Kidney (tissue), 14 donors: Measurements from ENCODE around the gene NES. TPM values are rescaled to one million over a fixed set of nuclear protein-coding genes. Genes with fewer than 3 reads are reported as not detected.

Experiments
- DNase-seq, 5 donors: peaks; one replicate each; pipeline ENCODE4 v3.0.0-alpha.2; 2013 to 2020
- FAIRE-seq: peaks from 2 replicates; lab custom pipeline; 2012; peaks lifted over from hg19 to GRCh38; lab: Jason Lieb, UNC
- H3K27ac ChIP-seq, 2 donors: one replicate each; pipeline ENCODE4 v1.7.0; 2013; ENCODE audit warnings: low read depth in 2 of 2, low read length in 2 of 2, inconsistent platforms in 1 of 2
- H3K27me3 ChIP-seq: one replicate; pipeline ENCODE4 v1.7.1; 2013; ENCODE audit warnings: low read length, inconsistent platforms; ENCODE audit not compliant: control insufficient read depth, insufficient read depth
- H3K36me3 ChIP-seq, 3 donors: one replicate each; pipeline versions ENCODE4 v1.7.0 to v1.7.1; 2013; ENCODE audit warnings: low read length in 3 of 3, control low read depth in 1 of 3, inconsistent platforms in 1 of 3; ENCODE audit not compliant: insufficient read depth in 3 of 3, control insufficient read depth in 2 of 3
- H3K4me1 ChIP-seq, 3 donors: one replicate each; pipeline versions ENCODE4 v1.7.0 to v1.7.1; 2013; ENCODE audit warnings: low read length in 3 of 3, inconsistent platforms in 1 of 3, low read depth in 1 of 3; ENCODE audit not compliant: control insufficient read depth in 2 of 3, insufficient read depth in 2 of 3
- H3K4me3 ChIP-seq, 3 donors: one replicate each; pipeline versions ENCODE4 v1.7.0 to v1.8.1; 2013; ENCODE audit warnings: low read length in 3 of 3, control low read depth in 1 of 3, inconsistent platforms in 1 of 3
- H3K9ac ChIP-seq, 3 donors: one replicate each; pipeline versions ENCODE4 v1.7.0 to v1.7.1; 2013; ENCODE audit warnings: low read length in 3 of 3, control low read depth in 1 of 3, inconsistent platforms in 1 of 3
- H3K9me3 ChIP-seq, 3 donors: one replicate each; pipeline versions ENCODE4 v1.7.0 to v1.7.1; 2013; ENCODE audit warnings: low read length in 3 of 3, control low read depth in 1 of 3, inconsistent platforms in 1 of 3; ENCODE audit not compliant: control insufficient read depth in 2 of 3, insufficient read depth in 1 of 3
- CTCF ChIP-seq: IDR thresholded peaks from 3 replicates; pipeline ENCODE4 v1.5.1; 2012; ENCODE audit warnings: mild to moderate bottlenecking, moderate library complexity, borderline replicate concordance; ENCODE audit not compliant: insufficient read depth; ENCODE audit errors: extremely low read depth
- intact Hi-C: fragments of 100-400 bp; cut with DNase I; formaldehyde crosslinking; loops from one replicate; pipeline ENCODE4 v1.11.1; 2022
- polyA plus RNA-seq: library from polyadenylated mRNA; stranded (reverse); fragments of 350-450 nt; fragmentation: Illumina TruSeq; extraction: RNeasy Lipid Tissue Mini Kit (QIAGEN cat#74804); gene quantifications from one replicate; pipeline ENCODE4 v1.2.3, GENCODE V29; 2014; ENCODE audit warnings: low read depth, low replicate concordance; ENCODE audit not compliant: insufficient read depth
- total RNA-seq: library from RNA; stranded (reverse); fragmentation: NEBNext Ultra II Directional; extraction: Animal tissue kit (Norgen Biotek cat#: 25700); gene quantifications from one replicate; pipeline ENCODE4 v1.2.1, GENCODE V29; 2021
- donor health status: control.
- donor health status: control.
- donor health status: control.
- donor health status: control.
- donor health status: control.
- donor health status: DM: yes; HTN: yes; CAD: no.
- donor health status: Normal renal cell carcinoma (clear cell type).

The NES gene
- total and polyA plus RNA-seq, 2 donors from 2014 or later: 44.3 to 50.7 TPM

DNA sequence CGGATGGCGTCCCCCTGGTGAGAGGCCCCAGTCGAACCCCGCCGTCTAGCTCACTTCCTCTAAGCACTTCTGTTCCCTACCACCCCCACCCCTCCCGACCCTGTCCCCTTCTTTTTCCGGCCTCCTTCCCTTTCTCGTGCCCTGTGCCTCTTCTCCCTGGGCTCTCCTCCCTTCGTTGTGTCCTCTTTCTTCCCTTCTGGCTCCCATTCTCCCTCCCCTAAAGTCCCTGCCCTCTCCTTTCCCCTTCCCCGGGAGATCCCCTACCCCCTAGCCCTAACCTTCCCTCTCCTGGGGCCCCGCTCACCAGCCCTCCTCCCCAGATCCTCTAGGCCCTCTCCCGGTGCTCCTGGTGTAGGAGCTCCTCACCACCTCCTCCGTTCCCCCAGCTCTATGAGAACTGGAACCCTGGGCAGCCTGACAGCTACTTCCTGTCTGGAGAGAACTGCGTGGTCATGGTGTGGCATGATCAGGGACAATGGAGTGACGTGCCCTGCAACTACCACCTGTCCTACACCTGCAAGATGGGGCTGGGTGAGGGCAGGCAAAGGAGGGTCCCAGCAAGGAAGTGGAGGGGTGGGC, 19.4 kb downstream of the NES start:
- Histone ChIP-seq H3K4me1 (peaks cover 0 to 32% (median 21%) of the 10 kb centered on the region in 3 donors), H3K9ac (no peak overlapping the region), H3K9me3 (no peaks in the 10 kb centered on the region), H3K27me3 (peaks cover 25% of the 10 kb centered on the region), H3K36me3 (no peaks in the 10 kb centered on the region), H3K27ac (no peak overlapping the region), H3K4me3 (no peak overlapping the region)
- peak in 2 of 5 donors; percentile 49 to 66 for DNase-seq
- intact Hi-C loops: no loop called here
- TF ChIP-seq CTCF: no peak
- FAIRE-seq: no peak

- Histone ChIP-seq H3K9me3 (no peaks in the 10 kb centered on the region), H3K9ac (no peak overlapping the region), H3K4me1 (peaks cover 0 to 28% (median 15%) of the 10 kb centered on the region in 3 donors), H3K36me3 (no peaks in the 10 kb centered on the region), H3K27me3 (peaks cover 25% of the 10 kb centered on the region), H3K4me3 (peak overlapping the region in 1 of 3 donors; percentile 30), H3K27ac (no peak overlapping the region)
- DNase-seq (peak; percentile 65 to 89 (median 77)), FAIRE-seq (no peak)
- intact Hi-C loops: no loop called here
- TF ChIP-seq CTCF: peak; percentile 93
Measured at GRCh38 chr1:156656806-156657740, 20.1 kb downstream of the NES start.

DNA sequence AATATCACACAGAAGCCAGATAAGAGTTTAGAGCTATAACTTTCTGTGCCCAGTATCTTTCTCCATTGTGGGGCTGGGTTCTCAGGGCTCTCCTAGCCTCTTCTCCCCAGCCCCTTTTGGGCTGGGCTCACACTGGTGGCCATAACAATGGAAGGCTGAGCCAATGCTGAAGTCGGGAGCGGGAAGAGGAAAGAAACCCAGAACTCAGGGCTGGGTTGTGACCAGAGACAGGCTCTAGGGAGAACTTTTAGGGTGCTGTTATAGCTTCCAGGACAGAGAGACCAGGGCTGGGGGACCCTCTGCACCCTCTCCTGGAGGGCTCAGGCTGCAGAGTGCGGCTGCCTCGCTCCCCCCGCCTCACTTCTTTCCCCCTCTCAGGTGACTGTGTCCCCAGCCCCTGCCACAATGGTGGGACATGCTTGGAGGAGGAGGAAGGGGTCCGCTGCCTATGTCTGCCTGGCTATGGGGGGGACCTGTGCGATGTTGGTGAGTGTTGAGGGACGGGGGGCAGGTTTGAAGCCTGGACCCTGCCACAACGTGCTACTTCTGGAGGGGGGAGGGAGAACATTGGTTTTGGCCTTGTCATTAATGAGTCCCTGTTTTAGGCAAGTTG, 21.2 kb downstream of the NES start:
- no peak overlapping the region for H3K9ac ChIP-seq
- intact Hi-C loops: no loop called here
- peaks cover 25% of the 10 kb centered on the region for H3K27me3 ChIP-seq
- no peak for TF ChIP-seq CTCF
- DNase-seq (peak in 2 of 5 donors; percentile 49 to 55), FAIRE-seq (no peak)
- peaks cover 0 to 22% (median 9%) of the 10 kb centered on the region in 3 donors for H3K4me1 ChIP-seq
- H3K9me3 ChIP-seq: no peaks in the 10 kb centered on the region
- H3K27ac ChIP-seq: no peak overlapping the region
- H3K36me3 ChIP-seq: no peaks in the 10 kb centered on the region
- H3K4me3 ChIP-seq: no peak overlapping the region
